GM10248 (cell line): ENCODE data around the gene KIAA1958.

ENCODE experiments used
- CTCF ChIA-PET: fragments of 300-600 bp; sonication (Branson Sonifier 250); formaldehyde crosslinking; extraction: SDS; loops from one replicate; lab custom pipeline; 2021; ENCODE audit warnings: antibody characterized with exemption; lab: Yijun Ruan, JAX
- POLR2A ChIA-PET: fragments of 350-650 bp; sonication (Branson Sonifier 250); formaldehyde crosslinking; extraction: SDS; loops from one replicate; lab custom pipeline; 2020; ENCODE audit warnings: antibody characterized with exemption; lab: Yijun Ruan, JAX
- DNase-seq: peaks from one replicate; pipeline ENCODE4 v3.0.0; 2012; ENCODE audit errors: extremely low spot score
- TF ChIP-seq, protein P1 (sequence below): IDR thresholded peaks from 2 replicates; pipeline ENCODE4 v1.5.1; 2012; ENCODE audit warnings: mild to moderate bottlenecking, low read depth; ENCODE audit errors: extremely low read depth, missing control alignments, control extremely low read depth

Gene KIAA1958

GRCh38 chr9:112485574-112485973 is 1.1 kb upstream of the KIAA1958 start:
- DNase-seq: no peak
- TF ChIP-seq, protein P1, sequence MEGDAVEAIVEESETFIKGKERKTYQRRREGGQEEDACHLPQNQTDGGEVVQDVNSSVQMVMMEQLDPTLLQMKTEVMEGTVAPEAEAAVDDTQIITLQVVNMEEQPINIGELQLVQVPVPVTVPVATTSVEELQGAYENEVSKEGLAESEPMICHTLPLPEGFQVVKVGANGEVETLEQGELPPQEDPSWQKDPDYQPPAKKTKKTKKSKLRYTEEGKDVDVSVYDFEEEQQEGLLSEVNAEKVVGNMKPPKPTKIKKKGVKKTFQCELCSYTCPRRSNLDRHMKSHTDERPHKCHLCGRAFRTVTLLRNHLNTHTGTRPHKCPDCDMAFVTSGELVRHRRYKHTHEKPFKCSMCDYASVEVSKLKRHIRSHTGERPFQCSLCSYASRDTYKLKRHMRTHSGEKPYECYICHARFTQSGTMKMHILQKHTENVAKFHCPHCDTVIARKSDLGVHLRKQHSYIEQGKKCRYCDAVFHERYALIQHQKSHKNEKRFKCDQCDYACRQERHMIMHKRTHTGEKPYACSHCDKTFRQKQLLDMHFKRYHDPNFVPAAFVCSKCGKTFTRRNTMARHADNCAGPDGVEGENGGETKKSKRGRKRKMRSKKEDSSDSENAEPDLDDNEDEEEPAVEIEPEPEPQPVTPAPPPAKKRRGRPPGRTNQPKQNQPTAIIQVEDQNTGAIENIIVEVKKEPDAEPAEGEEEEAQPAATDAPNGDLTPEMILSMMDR: no peak
- POLR2A ChIA-PET: no interaction called here
- CTCF ChIA-PET: interaction anchor here (1.3 to 5.1 kb wide), 2 partner anchors 16 to 258 kb away, joined by 3 to 28 read pairs; no protein-coding TSS in a partner anchor

DNA sequence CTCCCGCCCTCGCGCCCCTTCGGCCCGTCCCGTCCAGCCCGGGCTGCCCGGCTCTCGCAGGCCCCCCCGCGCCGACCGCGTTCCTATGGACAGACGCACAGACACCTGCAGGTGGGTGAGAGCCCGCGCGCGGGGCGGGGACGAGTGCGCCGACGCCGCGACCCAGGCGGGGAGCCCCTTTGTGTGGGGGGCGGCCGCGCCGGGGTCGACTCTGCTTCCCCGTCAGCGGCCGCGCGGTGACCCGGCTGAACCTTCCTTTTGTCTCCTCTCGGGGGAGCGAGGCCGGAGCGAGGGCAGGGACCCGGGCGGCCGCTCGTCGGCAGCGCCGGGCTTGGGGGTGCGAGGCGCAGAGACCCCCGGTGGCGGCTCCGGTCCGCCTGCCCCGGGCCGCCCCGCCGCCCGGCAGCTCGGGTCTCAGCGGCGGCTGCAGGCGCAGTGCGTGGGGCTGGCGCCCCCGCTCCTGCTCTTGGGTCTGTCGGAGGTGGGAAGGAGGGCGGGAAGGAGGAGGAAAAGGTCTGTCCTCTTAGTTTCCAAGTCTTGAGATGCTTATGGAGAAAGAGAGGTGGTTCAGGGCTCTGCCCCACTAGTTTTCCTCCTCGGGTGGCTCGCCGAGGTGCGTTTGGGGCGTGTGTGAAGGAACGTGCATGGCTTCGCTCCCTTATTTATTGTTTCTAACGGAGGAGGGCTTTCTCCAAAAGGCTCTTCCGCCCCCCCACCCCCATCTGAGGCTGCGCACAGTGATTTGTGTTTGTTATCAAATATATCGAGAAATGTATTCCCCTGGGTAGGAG is 576 bp downstream of the KIAA1958 start:
- TF ChIP-seq, protein P1: no peak
- ChIA-PET CTCF (interaction anchor here (0.9 to 1.3 kb wide), 4 partner anchors 9 to 305 kb away, joined by 3 to 4 read pairs (median 3); no protein-coding TSS in a partner anchor), POLR2A (interaction anchor here (1.0 kb wide), 1 partner anchor 856 kb away, joined by 3 read pairs; the partner anchor contains the start of gene DNAJC25)
- DNase-seq: peak; percentile 47

DNA sequence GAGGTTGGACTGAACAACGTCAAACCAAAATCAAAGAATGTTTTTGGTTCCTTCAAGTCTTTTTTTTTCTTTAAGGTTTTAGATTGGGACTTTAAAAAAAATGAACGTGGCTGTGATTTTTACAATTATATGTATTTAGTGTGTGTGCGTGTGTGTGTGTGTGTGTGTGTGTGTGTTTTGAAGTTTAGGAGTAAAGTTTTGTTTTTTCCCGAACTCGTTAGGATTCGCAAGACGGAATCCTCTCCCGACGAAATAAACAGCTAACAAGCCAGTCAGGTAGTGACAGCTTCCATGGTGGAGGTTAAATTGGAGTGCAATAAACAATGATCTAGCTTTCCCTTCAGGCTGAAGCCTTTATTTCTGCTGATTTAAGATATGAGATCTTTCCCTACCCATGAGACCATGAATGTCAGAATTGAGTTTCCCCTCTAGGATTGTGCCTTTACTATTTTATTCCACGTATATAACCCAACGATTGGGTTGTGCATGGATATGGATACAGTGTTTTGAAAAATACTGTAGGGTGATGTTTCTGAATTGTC is 1.2 kb downstream of the KIAA1958 start:
- no peak for DNase-seq
- POLR2A ChIA-PET: no interaction called here
- TF ChIP-seq, protein P1: no peak
- CTCF ChIA-PET: interaction anchor here (0.9 kb wide), 1 partner anchor 8 kb away, joined by 3 read pairs; no protein-coding TSS in a partner anchor

- ChIA-PET CTCF (interaction anchor here (0.7 to 1.0 kb wide), 2 partner anchors 42 to 177 kb away, joined by 3 read pairs; no protein-coding TSS in a partner anchor), POLR2A (no interaction called here)
- TF ChIP-seq, protein P1: no peak
- DNase-seq: no peak
Observed at GRCh38 chr9:112489039-112489546, 2.5 kb downstream of the KIAA1958 start.

GRCh38 chr9:112489876-112490666 is 3.4 kb downstream of the KIAA1958 start:
- DNase-seq: no peak
- CTCF ChIA-PET: interaction anchor here (1.0 to 1.6 kb wide), 6 partner anchors 9 to 176 kb away, joined by 3 to 4 read pairs (median 4); partner anchors contain the start of gene HSDL2
- TF ChIP-seq, protein P1: no peak
- POLR2A ChIA-PET: no interaction called here

- ChIA-PET CTCF (no interaction called here), POLR2A (no interaction called here)
- TF ChIP-seq, protein P1: no peak
- DNase-seq: no peak
Observed at GRCh38 chr9:112493393-112494137, 6.9 kb downstream of the KIAA1958 start.
